Central memory CD4-positive, alpha-beta T cell (primary cell): Measurements from ENCODE around the gene CASP9.

Source experiments
- DNase-seq: peaks from one replicate; pipeline ENCODE4 v3.0.0; 2022

Gene CASP9

GRCh38 chr1:15444468-15445389 is 79.3 kb downstream of the CASP9 start:
- DNase-seq, result no peak

DNA sequence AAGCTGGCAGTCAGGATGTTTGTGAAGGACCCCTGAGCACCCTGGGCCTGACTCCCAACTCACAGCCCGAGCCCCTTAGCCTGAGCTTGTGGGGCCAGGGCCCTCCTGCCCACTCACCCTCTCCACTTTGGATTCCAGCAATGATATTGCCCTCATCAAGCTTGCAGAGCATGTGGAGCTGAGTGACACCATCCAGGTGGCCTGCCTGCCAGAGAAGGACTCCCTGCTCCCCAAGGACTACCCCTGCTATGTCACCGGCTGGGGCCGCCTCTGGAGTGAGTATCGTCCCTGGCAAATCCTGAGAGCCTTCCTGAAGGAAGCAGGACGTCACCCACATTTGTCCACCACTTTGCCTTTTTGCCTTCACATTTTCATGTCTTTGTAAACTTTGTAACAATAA is 80.7 kb downstream of the CASP9 start:
- DNase-seq, result no peak

- no peak for DNase-seq
These were observed 81.3 kb downstream of the CASP9 start for GRCh38 chr1:15442759-15443158.

DNA sequence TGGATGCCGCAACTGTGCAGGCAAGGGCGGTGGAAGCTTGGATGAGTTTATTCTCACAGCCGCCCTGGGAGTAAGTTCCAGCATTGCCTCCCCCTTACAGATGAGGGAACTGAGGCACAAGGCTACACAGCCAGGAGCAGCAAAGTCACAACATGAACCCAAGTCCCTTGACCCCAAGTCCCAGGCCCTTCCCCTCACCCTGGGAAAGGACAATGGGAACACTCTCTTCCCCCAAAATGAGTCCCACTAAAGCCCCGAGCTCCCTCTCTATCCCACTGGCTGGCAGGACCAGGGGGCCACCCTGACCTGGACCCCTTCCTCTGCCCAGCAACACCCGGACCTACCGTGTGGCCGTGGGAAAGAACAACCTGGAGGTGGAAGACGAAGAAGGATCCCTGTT is 81.9 kb downstream of the CASP9 start:
- DNase-seq, result no peak
